NT2/D1 (cell line): ENCODE results near the gene SLC5A11.

Experiments used
- YY1 ChIP-seq: IDR thresholded peaks from 2 replicates; pipeline ENCODE4 v1.6.1; 2011; ENCODE audit not compliant: insufficient read length, insufficient read depth
- ZNF274 ChIP-seq: IDR thresholded peaks from 2 replicates; pipeline ENCODE4 v1.6.1; 2011; ENCODE audit warnings: mild to moderate bottlenecking, low read depth, low read length

DNA sequence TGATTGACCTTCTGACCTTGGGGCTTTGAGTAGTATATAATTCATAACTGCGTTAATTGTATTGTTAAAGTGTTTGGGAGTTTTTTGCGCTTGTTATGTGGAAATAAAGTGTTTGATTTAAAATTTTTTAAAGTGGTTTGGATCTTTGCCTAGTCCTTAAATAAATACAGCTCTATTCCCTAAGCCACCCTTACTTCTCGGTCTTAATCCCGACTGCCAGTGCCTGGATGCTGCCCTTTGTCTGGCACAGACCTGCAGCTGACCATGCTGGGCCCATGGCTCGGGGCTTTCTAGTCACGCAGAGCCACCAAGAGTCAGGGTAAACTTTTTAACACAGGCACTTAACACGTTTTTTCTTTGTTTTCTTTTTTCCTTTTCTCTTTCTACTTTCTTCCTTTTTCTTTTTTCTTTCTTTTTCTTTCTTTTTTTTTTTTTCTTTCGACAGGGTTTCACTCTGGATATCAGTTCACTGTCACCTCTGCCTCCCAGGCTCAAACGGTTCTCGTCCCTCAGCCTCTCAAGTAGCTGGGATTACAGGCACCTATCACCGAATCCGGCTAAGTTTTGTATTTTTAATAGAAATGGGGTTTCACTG, 19.6 kb upstream of the SLC5A11 start:
- TF ChIP-seq ZNF274 (no peak), YY1 (no peak)
